Measurements from ENCODE around the gene TEX50.

DNA sequence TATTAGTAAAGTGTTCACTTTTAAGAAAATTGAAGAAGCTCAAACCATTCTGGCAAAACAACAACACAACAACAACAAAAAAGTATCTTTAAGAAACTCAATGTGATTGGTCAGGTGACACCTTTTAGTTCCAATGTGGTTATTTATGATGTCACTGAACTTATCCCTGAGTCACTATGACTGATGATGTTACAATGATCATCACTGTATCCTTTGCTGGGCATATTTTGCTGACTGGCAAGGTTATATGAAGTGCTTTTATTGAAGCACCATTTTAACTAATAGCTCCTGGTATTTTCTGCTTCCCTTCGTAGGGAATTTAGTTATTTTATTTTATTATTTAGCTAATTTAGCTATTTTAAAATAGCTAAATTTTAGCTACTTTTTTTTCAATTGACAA, at the start of gene TEX50:
- TF ChIP-seq, protein P1, sequence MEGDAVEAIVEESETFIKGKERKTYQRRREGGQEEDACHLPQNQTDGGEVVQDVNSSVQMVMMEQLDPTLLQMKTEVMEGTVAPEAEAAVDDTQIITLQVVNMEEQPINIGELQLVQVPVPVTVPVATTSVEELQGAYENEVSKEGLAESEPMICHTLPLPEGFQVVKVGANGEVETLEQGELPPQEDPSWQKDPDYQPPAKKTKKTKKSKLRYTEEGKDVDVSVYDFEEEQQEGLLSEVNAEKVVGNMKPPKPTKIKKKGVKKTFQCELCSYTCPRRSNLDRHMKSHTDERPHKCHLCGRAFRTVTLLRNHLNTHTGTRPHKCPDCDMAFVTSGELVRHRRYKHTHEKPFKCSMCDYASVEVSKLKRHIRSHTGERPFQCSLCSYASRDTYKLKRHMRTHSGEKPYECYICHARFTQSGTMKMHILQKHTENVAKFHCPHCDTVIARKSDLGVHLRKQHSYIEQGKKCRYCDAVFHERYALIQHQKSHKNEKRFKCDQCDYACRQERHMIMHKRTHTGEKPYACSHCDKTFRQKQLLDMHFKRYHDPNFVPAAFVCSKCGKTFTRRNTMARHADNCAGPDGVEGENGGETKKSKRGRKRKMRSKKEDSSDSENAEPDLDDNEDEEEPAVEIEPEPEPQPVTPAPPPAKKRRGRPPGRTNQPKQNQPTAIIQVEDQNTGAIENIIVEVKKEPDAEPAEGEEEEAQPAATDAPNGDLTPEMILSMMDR (conservative IDR thresholded peaks at IDR 0.05 in 1 of 2, IDR thresholded peaks at IDR 0.05 in 1 of 2; ENCODE audit: extremely low read depth in 1 of 2, insufficient read depth in 1 of 2, low read depth in 1 of 2, low read length in 2 of 2) = no peak
- TF ChIP-seq EZH2 (IDR thresholded peaks at IDR 0.05; ENCODE audit: borderline replicate concordance, low read length) = no peak
